GM21360 (cell line): ENCODE measurements around the gene GUCY1B1.

Source experiments
- ATAC-seq: cut with Tn5 transposase; IDR thresholded peaks from one replicate; pipeline ENCODE4 v1.9.1; 2021; ENCODE audit warnings: mild to moderate bottlenecking, moderate library complexity; ENCODE audit not compliant: unreplicated experiment

The GUCY1B1 gene

DNA sequence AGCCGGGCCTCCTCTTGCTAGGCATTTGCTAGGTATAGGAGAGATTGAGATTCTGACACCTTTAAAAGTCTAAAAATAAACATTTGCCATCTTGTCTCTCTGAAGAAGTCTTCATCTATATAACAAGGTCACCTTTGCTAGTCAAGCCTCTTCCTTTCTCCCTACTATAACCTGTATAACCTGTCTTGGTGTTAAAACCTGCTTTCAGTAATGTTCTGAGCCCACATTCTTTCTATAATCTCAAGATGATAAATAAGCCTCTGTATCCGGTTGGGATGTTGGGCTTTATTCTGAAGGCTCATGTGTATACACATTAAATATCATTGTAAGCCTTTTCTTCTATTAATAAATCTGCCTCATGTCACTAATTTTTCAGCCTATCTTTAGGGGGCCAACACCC is 97.1 kb downstream of the GUCY1B1 start:
- no peak for ATAC-seq
